ENCODE data around the gene FAM83D. TPM values are rescaled to one million over a fixed set of nuclear protein-coding genes. Genes with fewer than 3 reads are reported as not detected.

FAM83D gene
- total and polyA plus RNA-seq, 2 of the 4 experiments (the other 2 are of a cell fraction): 20.4 to 26.4 TPM

DNA sequence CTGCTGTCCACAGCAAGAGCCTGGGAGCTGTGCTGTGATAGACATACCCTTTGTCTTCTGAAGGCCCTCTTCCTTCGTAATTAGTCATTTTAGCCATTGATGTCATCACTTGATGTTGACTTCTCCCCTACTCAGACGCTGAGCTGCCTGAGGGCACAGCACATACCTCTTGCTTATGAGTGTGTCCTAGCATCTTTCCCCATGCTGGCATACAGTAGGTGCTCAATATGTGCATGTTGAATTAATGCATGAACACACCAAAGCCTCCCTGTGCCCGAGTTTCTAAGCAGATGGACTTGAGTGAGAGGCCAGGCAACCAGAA is 35.8 kb upstream of the FAM83D start:
- H3K27ac ChIP-seq (ENCODE audit: insufficient read depth, low read length): no peak overlapping the region
- no peak overlapping the region for H3K56ac ChIP-seq (ENCODE audit: extremely low read depth, insufficient read depth, low read length)
- dilution Hi-C loops (cut with HindIII; ENCODE audit: low sequenced_read_pairs, unreplicated experiment): no loop called here

More for the DNA sequence above, 35.8 kb upstream of the FAM83D start:
- ChIA-PET CTCF (no interaction called here), POLR2A (ENCODE audit: unreplicated experiment) (no interaction called here)
- Histone ChIP-seq H2BK120ac (ENCODE audit: low read depth, low read length) (no peak overlapping the region), H3K4me1 (ENCODE audit: control insufficient read depth, insufficient read depth, low read length) (no peaks in the 10 kb centered on the region), H3K4me3 (ENCODE audit: insufficient read depth, low read depth, low read length) (no peak overlapping the region), H3K9me3 (ENCODE audit: control insufficient read depth, insufficient read depth, low read length) (no peaks in the 10 kb centered on the region), H2AK9ac (replicated peaks; ENCODE audit: low read depth, low read length, poor library complexity) (no peak overlapping the region), H4K91ac (ENCODE audit: insufficient read depth, low read depth, low read length) (no peak overlapping the region), H3K27me3 (ENCODE audit: control insufficient read depth, insufficient read depth, low read length) (peaks cover 23% of the 10 kb centered on the region), H2BK15ac (ENCODE audit: low read depth, low read length) (no peak overlapping the region), H4K20me1 (ENCODE audit: insufficient read depth, low read length) (no peaks in the 10 kb centered on the region), H2AK5ac (ENCODE audit: low read depth, low read length) (no peak overlapping the region), H2BK20ac (ENCODE audit: low read depth, low read length) (no peak overlapping the region), H3K4ac (ENCODE audit: low read depth, low read length) (no peak overlapping the region), H3K18ac (ENCODE audit: low read depth, low read length) (no peak overlapping the region), H3K9me1 (ENCODE audit: insufficient read depth, low read length) (no peaks in the 10 kb centered on the region), H3K79me1 (ENCODE audit: low read depth in 1 of 2, low read length in 2 of 2) (no peaks in the 10 kb centered on the region), H3K23ac (ENCODE audit: low read depth, low read length) (no peak overlapping the region), H3K14ac (replicated peaks; ENCODE audit: low read depth, low read length) (no peak overlapping the region), H2BK5ac (ENCODE audit: low read depth, low read length, poor library complexity, severe bottlenecking) (no peak overlapping the region), H3K36me3 (ENCODE audit: control insufficient read depth, insufficient read depth, low read length) (no peaks in the 10 kb centered on the region), H2AFZ (replicated peaks; ENCODE audit: low read length, poor library complexity) (no peak overlapping the region), H4K8ac (ENCODE audit: low read depth in 2 of 2, low read length in 2 of 2) (no peak overlapping the region), H3K9ac (ENCODE audit: low read depth, low read length) (no peak overlapping the region), H4K5ac (ENCODE audit: low read depth, low read length) (no peak overlapping the region), H3K4me2 (ENCODE audit: low read depth, low read length) (no peak overlapping the region)
- no peak for TF ChIP-seq USF2 (IDR thresholded peaks at IDR 0.05; ENCODE audit: low read depth, low read length)
- no peak for TF ChIP-seq FOS (IDR thresholded peaks at IDR 0.05; ENCODE audit: low read depth, low read length)
- TF ChIP-seq RAD21 (IDR thresholded peaks at IDR 0.05; ENCODE audit: low read length): no peak
- TF ChIP-seq NFE2L2 (IDR thresholded peaks at IDR 0.05; ENCODE audit: low read depth, low read length): no peak
- no peak for TF ChIP-seq CEBPB (IDR thresholded peaks at IDR 0.05; ENCODE audit: low read depth, low read length)
- TF ChIP-seq BHLHE40 (IDR thresholded peaks at IDR 0.05; ENCODE audit: low read depth, low read length): no peak
- TF ChIP-seq POLR2A (IDR thresholded peaks at IDR 0.05; ENCODE audit: low read depth, low read length): no peak
- TF ChIP-seq MAFK (IDR thresholded peaks at IDR 0.05; ENCODE audit: low read depth, low read length): no peak
- TF ChIP-seq RFX5 (IDR thresholded peaks at IDR 0.05; ENCODE audit: low read depth, low read length): no peak
- TF ChIP-seq ELK1 (IDR thresholded peaks at IDR 0.05; ENCODE audit: borderline replicate concordance, low read depth, low read length): no peak
- TF ChIP-seq CHD1 (IDR thresholded peaks at IDR 0.05; ENCODE audit: low read depth, low read length): no peak
- no peak for TF ChIP-seq SMC3 (IDR thresholded peaks at IDR 0.05; ENCODE audit: low read depth, low read length)
- TF ChIP-seq, protein P1, sequence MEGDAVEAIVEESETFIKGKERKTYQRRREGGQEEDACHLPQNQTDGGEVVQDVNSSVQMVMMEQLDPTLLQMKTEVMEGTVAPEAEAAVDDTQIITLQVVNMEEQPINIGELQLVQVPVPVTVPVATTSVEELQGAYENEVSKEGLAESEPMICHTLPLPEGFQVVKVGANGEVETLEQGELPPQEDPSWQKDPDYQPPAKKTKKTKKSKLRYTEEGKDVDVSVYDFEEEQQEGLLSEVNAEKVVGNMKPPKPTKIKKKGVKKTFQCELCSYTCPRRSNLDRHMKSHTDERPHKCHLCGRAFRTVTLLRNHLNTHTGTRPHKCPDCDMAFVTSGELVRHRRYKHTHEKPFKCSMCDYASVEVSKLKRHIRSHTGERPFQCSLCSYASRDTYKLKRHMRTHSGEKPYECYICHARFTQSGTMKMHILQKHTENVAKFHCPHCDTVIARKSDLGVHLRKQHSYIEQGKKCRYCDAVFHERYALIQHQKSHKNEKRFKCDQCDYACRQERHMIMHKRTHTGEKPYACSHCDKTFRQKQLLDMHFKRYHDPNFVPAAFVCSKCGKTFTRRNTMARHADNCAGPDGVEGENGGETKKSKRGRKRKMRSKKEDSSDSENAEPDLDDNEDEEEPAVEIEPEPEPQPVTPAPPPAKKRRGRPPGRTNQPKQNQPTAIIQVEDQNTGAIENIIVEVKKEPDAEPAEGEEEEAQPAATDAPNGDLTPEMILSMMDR (conservative IDR thresholded peaks at IDR 0.05; ENCODE audit: low read depth, low read length): no peak
- no peak for ATAC-seq (ENCODE audit: low read depth)
- intact Hi-C loops (cut with micrococcal nuclease) (no loop called here), in situ Hi-C loops (cut with MboI; ENCODE audit: low sequenced_read_pairs) (loop anchor here (10.0 kb wide), 1 partner anchor 246 kb away; no protein-coding TSS in a partner anchor)
- no CpG with 5 or more reads among the region's 3 CpGs for WGBS, 2 experiments (ENCODE audit: extremely low coverage in 2 of 2, insufficient read length in 1 of 2)
- no TSS peak for BruUV-seq (replicated peaks)
- DNase-seq: no peak

All from IMR-90 (cell line).